Occipital lobe (tissue), 2 donors: ENCODE results near the gene NFXL1. TPM values are rescaled to one million over a fixed set of nuclear protein-coding genes. Genes with fewer than 3 reads are reported as not detected.

Source experiments
- DNase-seq: peaks from one replicate; lab custom pipeline; 2025; lab: John Stamatoyannopoulos, UW
- total RNA-seq: library from RNA; depleted of rRNA; stranded (reverse); fragments of >200 nt; gene quantifications from one replicate; pipeline ENCODE4 v1.2.3, GENCODE V29; 2014

The NFXL1 gene
- total RNA-seq, 1 donor from 2014 or later: 17.5 TPM

DNA sequence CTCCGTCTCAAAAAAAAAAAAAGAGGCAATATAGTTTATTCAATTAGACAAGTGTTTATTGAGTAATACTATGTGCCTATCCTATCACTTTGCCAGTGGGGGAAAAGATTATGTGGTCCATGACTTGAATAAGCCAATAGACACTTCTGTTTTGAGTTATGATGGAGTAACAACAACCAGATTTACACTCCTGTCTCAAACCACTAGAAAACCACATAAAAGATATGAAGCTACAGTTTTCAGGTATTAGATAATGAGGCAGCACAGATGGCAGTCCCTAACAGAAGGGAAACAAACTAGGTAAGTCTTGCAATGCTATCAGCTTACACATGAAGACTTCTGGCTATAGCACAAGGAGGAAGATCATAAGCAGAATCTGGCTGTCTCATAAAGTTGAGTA lies 22.5 kb downstream of the NFXL1 start:
- DNase-seq: no peak

DNA sequence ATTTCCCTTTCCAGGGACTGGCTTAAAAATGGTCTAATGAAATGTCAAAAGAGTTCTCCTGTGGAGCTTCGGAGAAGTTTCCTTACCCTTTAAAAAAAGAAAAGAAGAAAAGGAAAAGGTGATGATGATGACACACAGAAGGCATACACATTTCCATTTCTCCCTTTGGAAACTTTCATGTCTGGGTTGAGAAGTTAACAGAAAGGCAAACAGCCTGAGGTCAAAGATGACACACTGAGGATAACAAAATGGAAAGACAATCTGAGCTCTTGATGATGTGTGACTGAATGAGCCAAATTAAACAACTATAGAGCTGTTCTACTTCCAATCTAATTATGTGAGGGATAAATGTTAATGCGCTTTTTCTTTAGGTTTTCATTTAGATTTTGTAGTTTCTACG lies 32.2 kb downstream of the NFXL1 start:
- no peak for DNase-seq

DNA sequence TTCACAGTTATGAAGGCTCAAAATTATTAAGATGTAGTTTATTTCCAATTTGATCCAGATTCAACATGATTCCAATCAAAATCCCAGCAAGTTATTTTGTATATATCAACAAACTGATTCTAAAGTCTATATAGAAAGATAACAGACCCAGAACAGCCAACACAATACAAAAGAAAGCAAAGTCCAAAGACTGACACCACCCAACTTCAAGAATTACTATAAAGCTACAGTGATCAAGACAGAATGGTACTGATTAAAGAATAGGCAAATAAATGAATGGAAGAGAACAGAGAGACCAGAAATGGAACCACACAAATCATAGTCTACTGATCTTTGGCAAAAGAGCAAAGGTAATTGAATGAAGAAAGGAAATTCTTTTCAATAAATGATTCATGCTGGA lies 34.9 kb downstream of the NFXL1 start:
- no peak for DNase-seq

DNA sequence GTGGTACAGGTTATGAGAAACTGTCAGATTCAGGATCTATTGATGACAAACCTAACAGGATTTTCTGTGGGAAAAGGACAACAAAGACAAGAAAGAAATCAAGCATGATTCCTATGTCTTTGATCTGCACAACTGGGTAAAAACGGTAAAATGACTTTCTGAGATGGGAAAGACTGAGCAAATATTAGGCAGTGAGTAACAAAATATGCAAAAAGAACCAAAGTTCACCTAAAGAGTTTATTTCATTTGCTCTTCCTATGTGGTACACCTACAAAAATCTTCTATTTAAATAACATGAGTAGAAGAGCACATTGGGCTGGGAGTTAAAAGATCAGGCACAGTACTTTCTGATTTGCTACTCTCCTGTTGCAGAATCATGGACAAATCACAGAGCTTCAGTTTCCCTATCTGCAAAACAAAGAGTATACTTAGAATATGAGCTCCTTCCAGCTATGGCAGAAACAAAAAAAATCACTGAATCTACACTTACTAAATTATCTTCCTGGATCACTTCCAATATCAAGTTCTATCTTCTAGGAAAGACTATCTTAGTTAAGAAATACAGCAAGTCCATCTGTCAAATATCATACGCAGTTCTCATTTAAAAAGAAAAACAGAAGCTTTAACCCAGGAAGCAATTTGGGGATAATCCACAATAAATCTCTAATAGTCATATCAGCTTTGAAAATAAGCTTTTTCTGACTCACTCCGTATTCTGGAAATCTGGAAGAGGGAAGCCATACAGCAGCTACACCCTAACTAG lies 37.4 kb downstream of the NFXL1 start:
- no peak for DNase-seq

DNA sequence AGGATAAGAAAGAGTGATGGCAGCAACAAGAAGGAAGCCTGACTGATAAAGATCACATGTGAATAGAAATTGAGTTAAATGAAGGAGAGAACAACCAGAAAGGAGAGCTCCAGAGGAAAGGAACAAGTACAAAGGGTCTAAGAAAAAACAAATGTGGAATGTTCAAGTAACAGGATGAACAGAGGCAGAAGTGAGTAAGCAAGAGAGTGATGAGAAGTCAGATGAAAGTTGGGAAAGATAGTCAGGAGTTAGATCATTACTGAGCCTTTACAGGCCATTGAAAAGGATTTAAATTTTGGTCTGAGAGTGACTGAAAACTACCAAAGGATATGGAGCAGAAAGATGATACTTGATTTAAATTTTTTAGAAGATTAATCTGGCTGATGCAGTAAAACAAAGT lies 38.1 kb downstream of the NFXL1 start:
- DNase-seq: no peak

DNA sequence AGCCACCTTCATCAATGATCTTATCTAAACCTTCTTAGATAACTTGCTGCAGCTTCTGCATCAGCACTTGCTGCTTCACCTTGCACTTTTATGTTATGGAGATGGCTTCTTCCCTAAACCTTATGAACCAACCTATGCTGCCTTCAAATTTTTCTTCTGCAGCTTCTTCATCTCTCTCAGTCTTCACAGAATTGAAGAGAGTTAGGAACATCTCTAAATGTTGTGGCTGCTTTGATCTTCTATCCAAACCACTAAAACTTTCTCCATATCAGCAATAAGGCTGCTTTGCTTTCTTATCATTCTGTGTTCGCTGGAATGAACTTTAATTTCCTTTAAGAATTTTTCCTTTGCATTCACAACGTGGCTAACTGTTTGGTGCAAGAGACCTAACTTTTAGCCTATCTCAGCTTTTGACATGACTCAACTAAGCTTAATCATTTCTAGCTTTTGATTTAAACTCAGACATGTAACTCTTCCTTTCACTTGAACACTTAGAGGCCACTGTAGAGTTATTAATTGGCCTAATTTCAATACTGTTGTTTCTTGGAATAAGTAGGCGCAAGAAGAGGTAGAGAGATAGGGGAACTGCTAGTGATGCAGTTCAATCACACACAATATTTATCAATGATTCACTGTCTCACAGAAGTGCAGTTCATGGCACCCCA lies 40.4 kb downstream of the NFXL1 start:
- DNase-seq: no peak

DNA sequence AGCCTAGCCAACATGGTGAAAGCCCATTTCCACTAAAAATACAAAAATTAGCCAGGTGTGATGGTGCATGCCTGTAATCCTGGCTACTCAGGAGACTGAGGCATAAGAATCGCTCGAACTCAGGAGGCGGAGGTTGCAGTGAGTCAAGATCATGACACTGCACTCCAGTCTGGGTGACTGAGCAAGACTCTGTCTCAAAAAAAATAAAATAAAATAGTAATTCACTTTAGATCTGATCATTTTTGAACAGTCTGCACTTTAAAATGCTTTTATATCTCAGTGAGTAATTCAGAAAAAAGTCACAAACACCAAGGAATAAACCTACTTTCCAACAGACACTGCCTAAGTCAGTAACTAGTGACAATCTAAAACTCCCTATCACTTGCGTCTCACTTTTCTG lies 50.9 kb downstream of the NFXL1 start:
- no peak for DNase-seq

DNA sequence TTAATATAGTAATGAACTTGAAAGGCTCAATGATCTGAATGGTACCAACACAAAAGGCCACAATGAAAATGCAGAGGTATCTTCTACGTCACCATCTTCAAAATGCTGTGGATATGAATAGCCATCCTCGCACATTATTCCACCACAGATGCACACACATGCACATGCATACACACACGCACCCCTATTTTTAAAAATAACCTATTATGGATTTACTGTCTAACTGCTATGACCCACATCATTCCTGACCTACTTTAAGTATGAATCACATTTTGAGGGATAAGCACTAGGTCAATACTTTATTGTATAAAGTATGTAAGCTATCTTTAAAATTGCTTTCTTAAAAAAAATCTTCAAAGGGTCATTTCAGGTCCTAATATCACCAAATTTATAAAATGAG lies 52.1 kb downstream of the NFXL1 start:
- no peak for DNase-seq

DNA sequence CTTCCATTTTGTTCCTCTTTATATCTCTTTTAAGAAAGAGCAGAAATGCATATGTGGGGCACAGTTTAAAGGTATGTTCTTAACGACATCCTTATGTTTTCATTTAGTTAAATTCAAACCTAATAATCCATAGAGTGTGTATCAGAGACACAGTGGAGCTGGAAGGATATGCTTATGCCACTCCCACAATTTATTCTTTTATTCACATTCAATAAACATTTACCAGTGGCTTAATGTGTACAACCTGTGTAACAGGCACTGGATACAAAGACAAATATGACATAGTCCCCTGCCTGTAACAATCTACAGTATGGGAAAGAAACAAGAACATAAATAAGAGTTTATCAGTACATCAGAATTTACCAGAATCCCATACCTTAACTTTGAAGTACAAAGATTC lies 54.1 kb downstream of the NFXL1 start:
- no peak for DNase-seq

DNA sequence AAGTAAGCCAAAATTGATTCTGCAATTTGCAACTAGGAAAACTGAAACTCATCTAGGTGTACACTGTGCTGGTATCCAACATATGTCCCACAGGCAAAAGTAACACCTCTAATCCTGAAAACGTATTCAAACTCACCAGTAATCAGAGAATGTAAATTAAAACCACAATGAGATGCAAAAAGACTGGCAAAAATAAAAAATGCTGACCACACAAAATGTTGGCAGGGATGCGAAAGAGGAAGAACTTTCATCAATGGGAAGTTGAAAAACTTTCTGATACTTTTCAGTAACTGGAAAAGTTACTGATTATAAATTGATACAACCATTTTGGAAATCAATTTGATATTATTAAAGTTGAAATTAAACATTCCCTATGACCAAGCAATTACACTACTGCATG lies 56.4 kb downstream of the NFXL1 start:
- DNase-seq: no peak

DNA sequence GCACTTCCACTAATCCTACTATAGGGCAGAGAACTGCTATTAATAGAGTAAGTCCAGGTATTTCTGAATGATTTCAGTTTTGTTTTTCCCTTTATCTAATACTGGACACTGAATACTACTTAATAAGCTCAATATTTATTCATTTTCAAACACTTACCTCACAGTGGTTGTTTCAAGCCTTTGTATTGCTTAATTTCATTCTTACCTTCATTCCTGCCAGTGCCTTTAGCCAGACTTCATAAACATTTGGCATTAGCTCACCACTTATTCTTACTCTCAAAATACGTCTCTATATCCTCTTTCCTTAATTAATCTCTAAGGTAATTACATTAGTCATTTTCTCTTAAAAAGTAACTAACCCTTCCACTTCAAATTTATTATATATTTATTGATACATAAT lies 57.7 kb downstream of the NFXL1 start:
- DNase-seq: no peak

DNA sequence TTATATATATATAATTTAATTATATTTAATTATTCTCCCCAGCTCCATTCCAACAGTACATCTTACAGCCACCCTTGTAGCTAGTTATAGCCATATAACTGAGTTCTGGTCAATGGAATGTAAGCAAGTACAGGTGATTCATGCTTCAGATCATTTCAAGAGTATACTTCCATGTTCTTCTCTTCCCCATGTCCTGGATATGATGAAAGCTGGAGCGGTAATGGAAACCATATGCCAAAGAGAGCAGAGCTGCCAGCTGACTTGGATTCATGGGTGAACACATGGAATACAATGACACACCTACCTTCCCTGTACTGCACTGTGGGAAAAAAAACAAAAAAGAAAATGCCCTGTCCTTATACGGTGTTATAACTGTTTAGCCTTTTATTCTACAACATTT lies 59.0 kb downstream of the NFXL1 start:
- DNase-seq: no peak

DNA sequence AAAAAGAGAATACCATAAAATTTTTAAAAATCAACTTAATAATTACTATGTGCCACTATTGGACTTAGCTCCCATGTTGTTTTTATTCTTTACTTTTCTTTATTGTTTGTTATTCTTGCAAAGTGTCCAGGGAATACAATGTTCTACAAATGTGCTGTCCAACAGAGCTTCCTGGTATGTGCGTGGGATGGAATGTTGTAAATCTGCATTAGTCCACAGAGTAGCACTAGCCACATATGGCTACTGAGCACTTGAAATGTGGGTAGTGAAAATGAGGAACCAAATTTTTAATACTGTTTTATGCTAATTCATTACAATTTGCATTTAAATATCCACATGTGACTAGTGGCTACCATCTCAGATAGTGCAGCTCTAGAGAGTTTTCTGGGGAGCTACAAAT lies 62.2 kb downstream of the NFXL1 start:
- DNase-seq: no peak

DNA sequence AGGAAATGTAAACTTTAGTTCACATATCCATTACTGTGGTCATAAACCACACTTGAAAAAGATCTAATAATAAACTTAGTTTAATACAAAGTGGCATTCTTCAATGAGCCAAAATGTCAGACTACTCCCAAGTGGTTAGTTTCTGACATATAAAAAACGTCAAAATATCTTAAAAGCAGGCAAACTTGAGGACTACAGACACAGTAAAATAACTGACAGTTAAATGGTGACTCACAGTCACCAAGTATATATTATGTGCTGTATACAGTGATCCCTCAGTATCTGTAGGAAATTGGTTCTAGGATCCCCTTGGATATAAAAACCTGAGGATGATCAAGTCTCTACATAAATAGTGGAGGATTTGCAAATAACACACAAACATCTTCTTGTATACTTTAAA lies 64.9 kb downstream of the NFXL1 start:
- no peak for DNase-seq

DNA sequence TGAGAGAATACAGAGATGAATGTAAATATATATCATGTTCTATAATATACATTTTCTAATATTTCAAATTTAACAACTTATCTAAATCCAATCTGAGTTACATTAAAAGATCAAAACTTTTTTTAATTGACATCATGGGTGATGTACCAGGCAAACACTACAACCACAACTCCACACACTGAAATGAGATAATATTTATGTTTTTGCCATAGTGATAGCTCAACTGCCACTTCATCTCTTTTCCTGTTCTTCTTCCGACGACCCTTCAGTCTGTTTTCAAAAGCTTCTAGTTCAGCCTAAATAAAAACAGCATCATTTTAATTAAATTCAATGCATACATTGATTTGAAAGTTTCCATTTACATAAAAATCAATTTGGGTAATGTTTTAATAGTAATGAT lies 66.3 kb downstream of the NFXL1 start:
- no peak for DNase-seq

DNA sequence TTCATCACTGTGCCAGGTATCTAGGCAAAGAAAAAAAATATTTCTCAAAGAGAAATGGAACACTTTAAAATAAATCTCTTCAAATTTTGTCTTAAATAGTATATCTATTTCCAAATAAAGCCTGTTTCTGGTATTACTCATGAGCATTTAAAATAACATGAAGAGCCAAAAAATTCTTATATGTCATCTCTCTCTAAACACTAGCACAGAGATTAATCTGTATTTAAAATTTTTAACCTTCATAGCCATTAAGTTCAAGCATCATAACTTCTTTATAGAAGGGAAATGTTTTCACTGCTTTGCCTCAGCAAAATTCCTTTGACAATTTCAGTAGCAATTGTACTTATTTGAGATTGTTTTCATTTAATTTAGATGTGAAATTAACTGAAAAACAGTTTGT lies 71.4 kb downstream of the NFXL1 start:
- no peak for DNase-seq

DNA sequence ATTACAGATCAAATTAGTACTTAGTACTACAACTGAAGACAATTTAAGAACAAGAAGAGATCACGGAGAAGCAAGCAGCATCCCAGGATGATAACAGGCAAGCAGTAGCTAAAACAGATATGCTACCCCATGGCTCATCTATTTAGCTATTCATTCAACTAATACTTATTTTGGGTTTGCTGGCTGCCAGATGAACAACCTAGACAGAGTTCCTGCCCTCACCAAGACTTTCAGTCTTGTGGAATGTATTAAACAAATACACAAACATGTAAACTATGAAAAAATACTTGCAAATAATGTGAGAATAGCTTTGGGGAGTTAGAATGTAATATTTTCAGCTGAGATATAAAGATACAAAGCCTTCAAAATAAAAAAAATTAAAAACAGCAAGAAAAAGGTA lies 74.1 kb downstream of the NFXL1 start:
- DNase-seq: no peak

DNA sequence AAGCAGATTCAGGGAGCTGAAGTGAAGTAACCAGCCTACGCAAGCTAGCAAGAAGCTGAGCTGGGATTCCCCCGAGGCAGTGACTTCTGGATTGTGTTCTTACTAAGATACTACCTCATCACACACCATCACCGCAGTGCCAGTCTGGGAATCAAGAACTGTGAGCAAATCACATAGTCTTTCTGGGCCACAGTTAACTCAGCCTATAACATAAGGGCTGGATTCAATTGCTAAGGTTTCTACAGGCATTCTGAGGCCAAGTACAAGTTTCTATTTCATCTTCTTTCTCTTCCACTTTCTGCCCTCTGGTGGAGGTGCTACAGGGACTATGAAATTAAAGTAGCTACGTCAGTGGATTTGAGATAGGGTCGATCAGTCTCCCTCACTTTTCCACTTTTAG lies 75.1 kb downstream of the NFXL1 start:
- DNase-seq: no peak

DNA sequence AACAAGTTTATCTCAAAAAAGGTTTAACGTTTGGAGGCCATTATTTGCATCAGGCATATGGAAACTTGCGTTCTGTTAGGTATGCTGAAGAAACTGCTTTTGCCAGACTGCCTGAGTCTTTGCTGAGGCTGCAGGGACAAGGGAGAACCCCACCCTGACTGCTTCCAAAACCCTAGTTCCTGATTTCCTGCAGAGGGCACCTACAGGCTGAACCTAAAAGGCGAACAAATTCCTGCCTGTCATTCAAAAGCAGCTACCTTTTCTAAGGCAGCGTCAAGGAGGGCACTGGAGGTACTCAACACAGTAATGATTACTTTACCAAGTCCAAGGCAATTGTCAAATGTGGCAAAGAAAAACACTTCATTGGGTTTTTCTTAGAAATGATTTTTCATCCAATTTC lies 75.9 kb downstream of the NFXL1 start:
- no peak for DNase-seq

DNA sequence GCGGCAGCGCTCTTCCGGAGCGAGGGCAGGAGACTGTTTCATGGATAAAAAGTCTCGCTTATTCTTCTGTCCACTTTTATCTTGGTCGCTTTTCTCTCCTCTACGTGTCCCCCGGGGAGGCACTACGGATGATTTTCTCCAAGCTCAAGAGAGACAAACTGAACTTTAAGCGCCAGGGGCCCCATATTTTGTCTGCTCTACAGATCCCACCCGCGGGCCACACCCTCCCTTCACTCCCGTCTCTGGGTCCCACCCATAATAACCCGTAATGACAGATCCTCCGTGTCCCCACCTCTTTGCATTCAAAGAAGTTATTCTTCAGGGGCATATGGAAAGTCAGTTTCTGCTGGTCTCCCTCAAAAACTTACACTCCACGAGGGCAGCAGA lies 76.5 kb downstream of the NFXL1 start, which contains the start of gene CORIN:
Gene CORIN (minus strand): TSS at position 160 of the 387 bp plus-strand sequence. CDS start 118 bp downstream, at position 42.
- DNase-seq: no peak

DNA sequence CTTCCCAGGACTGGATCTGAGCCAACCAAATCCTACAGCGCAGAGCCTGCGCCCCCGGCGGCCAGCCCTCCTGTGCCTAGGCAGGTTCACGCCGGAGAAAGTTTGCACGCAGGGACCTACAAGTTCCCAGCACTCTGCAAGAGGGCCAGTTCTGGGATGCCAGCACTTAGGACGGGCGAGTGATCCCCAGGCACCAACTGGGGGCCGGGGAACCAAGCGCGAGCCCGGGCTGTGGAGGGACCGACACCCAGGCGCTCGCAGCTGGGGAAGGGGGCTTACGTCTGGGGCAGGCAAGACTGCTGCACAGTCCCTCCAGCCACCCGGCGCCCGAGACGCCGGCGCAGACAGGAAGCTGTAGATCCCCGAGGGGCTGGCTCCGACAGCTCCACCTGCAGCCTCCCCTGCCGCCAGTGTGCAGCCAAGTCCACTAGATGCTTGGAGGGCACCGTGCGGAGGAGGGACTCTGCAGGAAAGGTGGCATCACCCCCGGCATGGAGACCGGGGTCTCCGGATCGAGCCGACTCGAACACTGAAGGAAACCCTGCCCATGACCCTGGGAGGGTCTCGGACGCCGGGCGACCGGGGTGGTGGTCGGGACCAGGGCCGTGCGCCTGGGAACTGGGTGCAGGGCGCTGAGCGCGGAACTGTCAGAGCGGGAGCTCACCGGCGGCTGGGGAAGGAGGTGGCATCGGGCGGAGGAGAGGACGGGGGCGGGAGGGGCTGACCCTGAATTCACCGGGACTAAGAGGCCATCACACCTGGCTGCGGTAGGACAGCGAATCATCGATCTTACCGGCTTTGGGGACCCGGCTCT lies 77.1 kb downstream of the NFXL1 start:
- no peak for DNase-seq

DNA sequence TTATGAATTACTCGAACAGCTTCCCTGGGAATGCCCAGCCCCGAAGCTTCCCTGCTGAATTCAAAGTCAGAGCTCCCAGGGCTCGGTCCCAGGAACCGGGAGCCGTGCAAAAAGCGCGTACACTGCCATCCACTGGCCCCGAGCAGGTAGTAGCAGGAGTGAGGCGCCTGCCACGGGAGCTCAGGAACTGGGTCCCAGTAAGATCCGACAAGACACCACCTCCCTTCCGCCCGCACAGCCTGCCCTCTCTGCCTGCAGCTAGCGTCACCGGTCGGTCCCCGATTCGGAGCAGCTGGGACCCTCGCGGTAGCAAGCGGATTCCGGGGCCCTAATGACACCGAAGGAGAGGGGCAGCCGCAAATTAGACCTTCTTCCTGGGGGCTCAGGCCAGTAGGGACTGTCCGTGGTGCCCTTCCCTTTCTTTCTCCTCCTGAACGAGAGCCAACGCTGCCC lies 77.7 kb downstream of the NFXL1 start:
- DNase-seq: peak; percentile 52
